Vagina (tissue), 2 donors: ENCODE measurements around the gene TEAD1.

ENCODE experiments used
- POLR2A ChIP-seq, 2 donors: fragments of 450-650 bp; IDR thresholded peaks; one replicate each; pipeline ENCODE4 v1.6.1; 2017; ENCODE audit warnings: antibody characterized with exemption in 2 of 2, mild to moderate bottlenecking in 2 of 2, moderate library complexity in 2 of 2
- POLR2AphosphoS5 ChIP-seq, 2 donors: sonication (generic); formaldehyde crosslinking; IDR thresholded peaks; one replicate each; pipeline ENCODE4 v1.9.0; 2017; ENCODE audit warnings: antibody characterized with exemption in 2 of 2, mild to moderate bottlenecking in 2 of 2, low read depth in 1 of 2; ENCODE audit not compliant: insufficient read depth in 1 of 2
- TF ChIP-seq, protein P1 (sequence below), 3 experiments: fragments of 450-650 bp in 2 of 3; fragments of 200-600 bp in 1 of 3; sonication (generic) in 1 of 3; IDR thresholded peaks; one replicate each; pipeline ENCODE4 v1.5.1; 2017 to 2019; ENCODE audit warnings: antibody characterized with exemption in 3 of 3, mild to moderate bottlenecking in 2 of 3, moderate library complexity in 2 of 3

- TF ChIP-seq, protein P1, sequence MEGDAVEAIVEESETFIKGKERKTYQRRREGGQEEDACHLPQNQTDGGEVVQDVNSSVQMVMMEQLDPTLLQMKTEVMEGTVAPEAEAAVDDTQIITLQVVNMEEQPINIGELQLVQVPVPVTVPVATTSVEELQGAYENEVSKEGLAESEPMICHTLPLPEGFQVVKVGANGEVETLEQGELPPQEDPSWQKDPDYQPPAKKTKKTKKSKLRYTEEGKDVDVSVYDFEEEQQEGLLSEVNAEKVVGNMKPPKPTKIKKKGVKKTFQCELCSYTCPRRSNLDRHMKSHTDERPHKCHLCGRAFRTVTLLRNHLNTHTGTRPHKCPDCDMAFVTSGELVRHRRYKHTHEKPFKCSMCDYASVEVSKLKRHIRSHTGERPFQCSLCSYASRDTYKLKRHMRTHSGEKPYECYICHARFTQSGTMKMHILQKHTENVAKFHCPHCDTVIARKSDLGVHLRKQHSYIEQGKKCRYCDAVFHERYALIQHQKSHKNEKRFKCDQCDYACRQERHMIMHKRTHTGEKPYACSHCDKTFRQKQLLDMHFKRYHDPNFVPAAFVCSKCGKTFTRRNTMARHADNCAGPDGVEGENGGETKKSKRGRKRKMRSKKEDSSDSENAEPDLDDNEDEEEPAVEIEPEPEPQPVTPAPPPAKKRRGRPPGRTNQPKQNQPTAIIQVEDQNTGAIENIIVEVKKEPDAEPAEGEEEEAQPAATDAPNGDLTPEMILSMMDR (IDR thresholded peaks at IDR 0.05), result no peak
- TF ChIP-seq POLR2A (IDR thresholded peaks at IDR 0.05), result no peak
- no peak for TF ChIP-seq POLR2AphosphoS5 (IDR thresholded peaks at IDR 0.05; ENCODE audit: insufficient read depth in 1 of 2, low read depth in 1 of 2)
Measured at GRCh38 chr11:12815129-12815480, 140.9 kb downstream of the TEAD1 start.
